GM12874 (cell line): ENCODE results near the gene PRKX.

ENCODE experiments used
- CTCF ChIP-seq: IDR thresholded peaks from 2 replicates; pipeline ENCODE4 v1.5.1; 2011; ENCODE audit warnings: low read depth, mild to moderate bottlenecking, control low read depth, low read length, moderate library complexity; ENCODE audit not compliant: insufficient read depth

PRKX gene

DNA sequence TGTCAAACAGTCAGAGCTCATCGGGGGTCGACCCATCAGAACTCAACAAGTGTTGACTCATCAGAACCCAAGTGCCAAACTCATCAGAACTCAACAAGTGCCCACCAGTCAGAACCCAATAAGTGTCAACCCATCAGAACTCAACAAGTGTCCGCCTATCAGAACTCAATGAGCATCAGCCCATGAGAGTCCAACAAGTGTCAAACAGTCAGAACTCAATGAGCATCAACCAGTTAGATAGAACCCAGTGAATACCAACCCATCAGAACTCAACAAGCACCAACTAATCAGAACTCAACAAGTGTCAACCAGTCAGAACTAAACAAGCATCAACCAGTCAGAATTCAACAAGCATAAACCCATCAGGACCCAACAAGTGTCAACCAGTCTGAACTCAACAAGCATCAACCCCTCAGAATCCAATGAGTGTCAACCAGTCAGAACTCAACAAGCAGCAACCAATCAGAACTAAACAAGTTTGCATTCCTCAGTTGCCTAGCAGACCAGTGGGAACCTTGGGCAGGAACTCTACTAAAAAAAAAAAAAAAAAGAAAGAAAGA, 115.3 kb downstream of the PRKX start:
- TF ChIP-seq CTCF = no peak

DNA sequence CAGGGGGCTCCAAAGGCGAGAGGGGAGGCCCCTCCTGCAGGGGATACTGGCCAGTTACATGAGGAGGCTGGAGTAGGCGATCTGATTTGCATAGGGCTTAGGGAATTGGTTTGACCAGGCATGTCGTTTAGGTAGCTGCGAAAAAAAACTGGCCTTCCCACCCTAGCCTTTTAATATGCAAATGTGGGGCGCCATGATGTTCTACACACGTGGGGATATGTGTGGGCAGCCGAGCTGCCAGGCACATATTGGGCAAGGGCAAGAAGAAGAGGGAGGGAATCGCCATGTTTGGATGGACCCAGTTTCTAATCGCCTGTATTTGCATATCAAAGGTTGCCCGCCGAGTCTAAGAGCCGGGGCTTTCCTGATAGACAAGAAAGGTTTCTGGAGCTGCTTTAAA, 121.3 kb downstream of the PRKX start:
- TF ChIP-seq CTCF = no peak

DNA sequence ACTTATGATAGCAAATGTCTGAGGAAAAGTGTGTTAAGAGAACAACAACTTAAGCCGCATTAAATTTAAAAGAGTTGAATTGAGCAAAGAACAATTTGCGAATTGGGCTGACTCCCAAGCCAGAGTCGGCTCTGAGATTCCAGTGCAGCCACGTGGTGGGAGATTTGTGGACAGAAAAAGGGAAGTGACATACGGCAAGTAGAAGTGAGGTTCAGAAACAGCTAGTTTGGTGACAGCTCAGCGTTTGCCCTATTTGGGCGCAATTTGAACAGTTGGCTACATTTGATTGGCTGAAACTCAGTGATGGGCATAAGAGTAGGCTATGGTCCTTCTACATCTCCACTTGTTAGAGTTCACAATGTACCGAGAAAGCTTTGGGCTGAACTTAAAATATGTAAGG, 124.0 kb downstream of the PRKX start:
- TF ChIP-seq CTCF = no peak

- no peak for TF ChIP-seq CTCF
Measured at GRCh38 chrX:3585719-3586118, 127.7 kb downstream of the PRKX start.

- TF ChIP-seq CTCF = no peak
Measured at GRCh38 chrX:3584415-3584996, 128.9 kb downstream of the PRKX start.

GRCh38 chrX:3582451-3582850, 131.0 kb downstream of the PRKX start:
- TF ChIP-seq CTCF = no peak

DNA sequence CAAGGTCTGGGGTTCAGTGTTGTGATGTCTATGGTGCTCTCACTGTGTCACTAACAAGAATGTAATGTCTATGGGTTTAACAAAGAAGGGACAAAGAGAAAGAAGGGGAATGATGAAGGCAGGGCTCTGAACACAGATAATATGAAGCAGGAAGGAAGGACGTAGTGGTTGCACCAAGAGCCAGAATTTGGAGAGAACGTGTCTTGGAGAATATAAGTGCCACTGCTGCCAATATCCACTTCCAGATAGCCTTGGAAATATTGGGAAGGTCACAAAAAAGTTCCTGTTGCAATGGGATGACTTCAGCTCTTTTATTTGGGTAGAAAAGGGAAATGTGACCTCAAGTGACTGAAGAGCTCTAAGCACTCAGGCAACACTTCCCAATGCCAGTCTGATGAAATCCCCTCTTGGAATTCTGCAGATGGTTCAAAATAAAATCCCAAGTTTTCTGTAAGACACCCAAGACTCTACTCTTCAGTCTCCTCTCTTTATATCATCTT, 131.8 kb downstream of the PRKX start:
- no peak for TF ChIP-seq CTCF
